Uterus (tissue), 4 donors: Measurements from ENCODE around the gene BTBD3. TPM values are rescaled to one million over a fixed set of nuclear protein-coding genes. Genes with fewer than 3 reads are reported as not detected.

Experiments used
- DNase-seq, 2 donors: peaks; one replicate each; pipeline ENCODE4 v3.0.0-alpha.2; 2019 to 2020
- H3K27ac ChIP-seq, 2 donors: fragments of 200-600 bp; sonication (generic); 1 replicate in 1 of 2; 2 replicates in 1 of 2; pipeline ENCODE4 v1.5.1; 2016 to 2018
- H3K27me3 ChIP-seq, 2 donors: fragments of 200-600 bp; sonication (generic); one replicate each; pipeline ENCODE4 v1.5.1; 2018 to 2019; ENCODE audit warnings: control low read depth in 1 of 2
- H3K36me3 ChIP-seq, 2 donors: fragments of 200-600 bp; sonication (generic); one replicate each; pipeline ENCODE4 v1.5.1; 2019; ENCODE audit warnings: control low read depth in 1 of 2
- H3K4me1 ChIP-seq, 2 donors: fragments of 200-600 bp; sonication (generic); one replicate each; pipeline ENCODE4 v1.5.1; 2018 to 2019; ENCODE audit warnings: control low read depth in 1 of 2
- H3K4me3 ChIP-seq, 2 donors: fragments of 200-600 bp; sonication (generic); 1 replicate in 1 of 2; 2 replicates in 1 of 2; pipeline ENCODE4 v1.5.1; 2018 to 2019; ENCODE audit warnings: mild to moderate bottlenecking in 1 of 2
- H3K9me3 ChIP-seq, 2 donors: fragments of 200-600 bp; sonication (generic); one replicate each; pipeline ENCODE4 v1.5.1; 2019; ENCODE audit warnings: control low read depth in 1 of 2
- POLR2A ChIP-seq, 2 donors: fragments of 450-650 bp; IDR thresholded peaks; one replicate each; pipeline ENCODE4 v1.6.1; 2016; ENCODE audit warnings: antibody characterized with exemption in 2 of 2, mild to moderate bottlenecking in 1 of 2, moderate library complexity in 1 of 2
- intact Hi-C: fragments of 100-400 bp; cut with DNase I; formaldehyde crosslinking; loops from one replicate; pipeline ENCODE4 v1.15.1; 2023; ENCODE audit warnings: low total_unique reads
- total RNA-seq, 4 donors: library from RNA; depleted of rRNA in 3 of 4; stranded (reverse); fragments of >200 nt in 3 of 4; gene quantifications; one replicate each; pipeline versions ENCODE4 v1.1.0 to v1.2.4, GENCODE V29; 2014 to 2023
- TF ChIP-seq, protein P1 (sequence below), 4 experiments: fragments of 200-600 bp in 2 of 4; fragments of 450-650 bp in 2 of 4; sonication (generic) in 2 of 4; IDR thresholded peaks; one replicate each; pipeline ENCODE4 v1.5.1; 2016 to 2019; ENCODE audit warnings: antibody characterized with exemption in 4 of 4, mild to moderate bottlenecking in 2 of 4, moderate library complexity in 1 of 4
- donor health status: DM: yes; HTN: yes; CAD: no.

The BTBD3 gene
- total RNA-seq, 4 donors from 2014 or later = 22.8 to 124 (median 39.1) TPM

DNA sequence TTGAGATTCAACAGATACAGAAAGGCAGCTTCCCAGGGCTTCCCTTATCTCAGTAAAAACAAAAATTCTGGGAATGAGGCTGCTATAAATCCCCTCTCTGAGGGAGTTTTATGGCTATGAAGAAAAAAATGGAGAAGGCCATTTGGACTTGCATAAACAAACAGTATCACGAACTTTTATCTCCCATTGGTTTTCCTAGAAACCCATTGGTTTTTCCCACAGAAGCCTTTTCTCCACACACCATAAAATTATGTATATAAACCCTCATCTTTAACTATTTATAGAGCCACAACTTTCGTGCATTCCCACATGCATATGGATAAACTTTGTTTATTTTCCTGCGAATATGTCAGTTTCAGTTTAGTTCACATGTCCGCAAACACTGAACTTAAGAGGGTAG lies 36.2 kb upstream of the BTBD3 start:
- no peaks in the 10 kb centered on the region for H3K27me3 ChIP-seq
- no peaks in the 10 kb centered on the region for H3K36me3 ChIP-seq
- H3K4me1 ChIP-seq = no peaks in the 10 kb centered on the region
- TF ChIP-seq POLR2A (IDR thresholded peaks at IDR 0.05) = no peak
- TF ChIP-seq, protein P1, sequence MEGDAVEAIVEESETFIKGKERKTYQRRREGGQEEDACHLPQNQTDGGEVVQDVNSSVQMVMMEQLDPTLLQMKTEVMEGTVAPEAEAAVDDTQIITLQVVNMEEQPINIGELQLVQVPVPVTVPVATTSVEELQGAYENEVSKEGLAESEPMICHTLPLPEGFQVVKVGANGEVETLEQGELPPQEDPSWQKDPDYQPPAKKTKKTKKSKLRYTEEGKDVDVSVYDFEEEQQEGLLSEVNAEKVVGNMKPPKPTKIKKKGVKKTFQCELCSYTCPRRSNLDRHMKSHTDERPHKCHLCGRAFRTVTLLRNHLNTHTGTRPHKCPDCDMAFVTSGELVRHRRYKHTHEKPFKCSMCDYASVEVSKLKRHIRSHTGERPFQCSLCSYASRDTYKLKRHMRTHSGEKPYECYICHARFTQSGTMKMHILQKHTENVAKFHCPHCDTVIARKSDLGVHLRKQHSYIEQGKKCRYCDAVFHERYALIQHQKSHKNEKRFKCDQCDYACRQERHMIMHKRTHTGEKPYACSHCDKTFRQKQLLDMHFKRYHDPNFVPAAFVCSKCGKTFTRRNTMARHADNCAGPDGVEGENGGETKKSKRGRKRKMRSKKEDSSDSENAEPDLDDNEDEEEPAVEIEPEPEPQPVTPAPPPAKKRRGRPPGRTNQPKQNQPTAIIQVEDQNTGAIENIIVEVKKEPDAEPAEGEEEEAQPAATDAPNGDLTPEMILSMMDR (IDR thresholded peaks at IDR 0.05) = no peak
- intact Hi-C loops = loop anchor here (2.0 kb wide), 1 partner anchor 35 kb away; the partner anchor contains the start of gene BTBD3
- H3K4me3 ChIP-seq = no peak overlapping the region
- DNase-seq = no peak
- no peak overlapping the region for H3K27ac ChIP-seq
- H3K9me3 ChIP-seq = no peaks in the 10 kb centered on the region

- H3K4me3 ChIP-seq = no peak overlapping the region
- TF ChIP-seq, protein P1 (IDR thresholded peaks at IDR 0.05) = no peak
- no peak for TF ChIP-seq POLR2A (IDR thresholded peaks at IDR 0.05)
- H3K36me3 ChIP-seq = no peaks in the 10 kb centered on the region
- no peaks in the 10 kb centered on the region for H3K27me3 ChIP-seq
- intact Hi-C loops = no loop called here
- H3K27ac ChIP-seq = no peak overlapping the region
- no peak for DNase-seq
- no peaks in the 10 kb centered on the region for H3K9me3 ChIP-seq
- no peaks in the 10 kb centered on the region for H3K4me1 ChIP-seq
These were observed 35.0 kb upstream of the BTBD3 start for GRCh38 chr20:11882651-11883050.

DNA sequence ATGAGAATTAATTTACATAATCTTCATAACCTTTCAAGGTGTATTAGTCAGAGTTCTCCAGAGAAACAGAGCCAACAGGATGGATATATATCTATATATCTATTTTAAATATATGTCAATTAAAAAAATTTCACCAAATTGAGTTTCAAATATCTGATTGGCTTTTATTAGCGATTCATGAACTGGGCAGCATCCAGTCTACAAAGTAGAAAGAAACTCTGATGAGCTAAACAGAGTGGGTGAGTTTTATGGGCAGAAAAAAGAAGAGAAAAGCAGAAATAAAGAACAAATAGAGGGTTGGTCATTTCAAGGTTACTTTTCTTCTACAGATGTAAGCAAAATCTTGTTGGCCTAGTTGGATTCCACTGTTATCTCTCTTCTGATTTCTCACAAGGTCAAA lies 29.0 kb upstream of the BTBD3 start:
- no peaks in the 10 kb centered on the region for H3K36me3 ChIP-seq
- H3K9me3 ChIP-seq = no peaks in the 10 kb centered on the region
- intact Hi-C loops = no loop called here
- H3K27me3 ChIP-seq = no peaks in the 10 kb centered on the region
- peaks cover 5 to 7% of the 10 kb centered on the region in 2 donors for H3K4me1 ChIP-seq
- no peak overlapping the region for H3K4me3 ChIP-seq
- H3K27ac ChIP-seq = no peak overlapping the region
- DNase-seq = no peak
- TF ChIP-seq, protein P1 (IDR thresholded peaks at IDR 0.05) = no peak
- no peak for TF ChIP-seq POLR2A (IDR thresholded peaks at IDR 0.05)

DNA sequence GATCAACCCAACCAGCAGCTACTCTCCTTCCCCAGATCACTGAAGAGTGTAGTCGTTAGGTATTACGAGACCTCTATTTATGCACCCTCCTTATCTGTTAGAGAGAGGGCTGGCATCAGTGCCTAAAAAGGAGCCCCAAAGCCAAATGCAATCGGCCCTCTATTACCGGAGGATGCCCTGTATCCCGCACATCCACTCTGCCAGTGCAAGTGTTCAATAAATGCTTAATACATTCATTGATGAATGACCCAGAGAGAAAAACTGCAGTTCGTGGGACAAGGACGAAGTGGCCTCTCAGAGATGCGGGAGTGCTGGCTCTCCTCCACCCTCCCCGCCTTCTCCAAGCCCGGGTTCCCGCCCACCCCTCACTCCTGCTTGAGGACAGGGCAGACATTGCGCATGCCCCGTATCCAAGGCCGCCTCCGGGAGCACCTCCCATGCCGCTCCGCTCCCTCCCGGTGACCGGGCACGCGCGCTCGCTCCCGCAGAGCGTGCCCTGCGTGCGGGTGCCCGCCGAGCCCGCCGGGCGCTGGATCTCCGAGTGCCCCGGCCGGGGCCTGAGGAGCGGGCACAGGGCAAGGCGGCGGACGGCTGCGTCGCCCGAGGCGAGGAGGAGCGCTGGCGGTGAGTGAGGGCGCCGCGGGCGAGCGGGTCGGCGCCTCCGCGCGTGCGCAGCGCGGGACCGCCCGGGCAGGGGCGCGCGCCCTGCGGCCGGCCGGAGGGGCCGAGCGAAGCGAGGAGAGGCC lies 27.2 kb upstream of the BTBD3 start:
- peaks cover 5 to 7% of the 10 kb centered on the region in 2 donors for H3K4me1 ChIP-seq
- peak overlapping the region; percentile 52 to 93 for H3K4me3 ChIP-seq
- peak; percentile 76 to 89 for TF ChIP-seq POLR2A (IDR thresholded peaks at IDR 0.05)
- TF ChIP-seq, protein P1 (IDR thresholded peaks at IDR 0.05) = peak in 2 of 4 experiments; percentile 23 to 45
- peak overlapping the region; percentile 94 to 96 for H3K27ac ChIP-seq
- no peaks in the 10 kb centered on the region for H3K36me3 ChIP-seq
- no peaks in the 10 kb centered on the region for H3K27me3 ChIP-seq
- no peaks in the 10 kb centered on the region for H3K9me3 ChIP-seq
- intact Hi-C loops = no loop called here
- peak; percentile 84 to 85 for DNase-seq

GRCh38 chr20:11891077-11891775 lies 26.5 kb upstream of the BTBD3 start:
- intact Hi-C loops = no loop called here
- TF ChIP-seq, protein P1 (IDR thresholded peaks at IDR 0.05) = peak in 1 of 4 experiments; percentile 2
- peak in 1 of 2 donors; percentile 37 for TF ChIP-seq POLR2A (IDR thresholded peaks at IDR 0.05)
- peak overlapping the region; percentile 94 to 96 for H3K27ac ChIP-seq
- no peaks in the 10 kb centered on the region for H3K27me3 ChIP-seq
- peak overlapping the region; percentile 52 to 93 for H3K4me3 ChIP-seq
- no peaks in the 10 kb centered on the region for H3K9me3 ChIP-seq
- no peaks in the 10 kb centered on the region for H3K36me3 ChIP-seq
- peak; percentile 31 to 59 for DNase-seq
- H3K4me1 ChIP-seq = peaks cover 5 to 7% of the 10 kb centered on the region in 2 donors
